HepG2 (cell line): Measurements from ENCODE around the gene ARHGAP26. TPM values are rescaled to one million over a fixed set of nuclear protein-coding genes. Genes with fewer than 3 reads are reported as not detected.

Experiments used
- ATAC-seq: fragments of 200-7000 bp; cut with Tn5 transposase; 3 replicates; pipeline ENCODE4 v1.9.1; 2020; ENCODE audit warnings: mild to moderate bottlenecking, moderate library complexity
- BruUV-seq: library from RNA; stranded (reverse); fragments of 400-500 nt; replicated peaks from 2 replicates; lab custom pipeline; 2021; lab: Mats Ljungman, UMichigan
- CTCF ChIA-PET: fragments of 300-600 bp; formaldehyde crosslinking; extraction: SDS; loops from one replicate; lab custom pipeline; 2021; ENCODE audit warnings: low total read pairs, inconsistent platforms, low intra/inter-chr PET ratio; lab: Yijun Ruan, JAX
- POLR2A ChIA-PET: fragments of 350-600 bp; sonication (Branson Sonifier 250); formaldehyde crosslinking; loops from one replicate; lab custom pipeline; 2020; ENCODE audit warnings: antibody characterized with exemption, inconsistent platforms; lab: Yijun Ruan, JAX
- DNase-seq: peaks from one replicate; pipeline ENCODE4 v3.0.0-alpha.2; 2015; ENCODE audit warnings: low spot score
- FAIRE-seq: peaks from 3 replicates; lab custom pipeline; 2011; peaks lifted over from hg19 to GRCh38; lab: Jason Lieb, UNC
- H2AFZ ChIP-seq: one replicate; pipeline ENCODE4 v1.6.1; 2011; ENCODE audit warnings: low read length, inconsistent platforms
- H3K27ac ChIP-seq: fragments of 300-600 bp; 3 replicates; pipeline ENCODE4 v1.8.0; 2011; ENCODE audit warnings: mixed run types, mild to moderate bottlenecking, mixed read lengths, low read length, inconsistent platforms; ENCODE audit not compliant: insufficient read depth; ENCODE audit errors: extremely low read length
- H3K27me3 ChIP-seq, 2 experiments: fragments of 200-600 bp in 1 of 2; 2 replicates in 1 of 2; 3 replicates in 1 of 2; pipeline versions ENCODE4 v1.6.0 to v1.8.0; 2011; ENCODE audit warnings: low read length in 2 of 2, mild to moderate bottlenecking in 2 of 2, moderate library complexity in 2 of 2, inconsistent platforms in 1 of 2; ENCODE audit not compliant: insufficient read depth in 2 of 2, control insufficient read depth in 1 of 2
- H3K36me3 ChIP-seq, 2 experiments: fragments of 200-600 bp in 1 of 2; replicated peaks in 1 of 2; 2 replicates in 1 of 2; 3 replicates in 1 of 2; pipeline versions ENCODE4 v1.5.1 to v1.8.0; 2011; ENCODE audit warnings: low read length in 2 of 2, inconsistent platforms in 1 of 2; ENCODE audit not compliant: insufficient read depth in 2 of 2, control insufficient read depth in 1 of 2
- H3K4me1 ChIP-seq: 2 replicates; pipeline ENCODE4 v1.5.1; 2012; ENCODE audit warnings: low read length, inconsistent platforms; ENCODE audit not compliant: insufficient read depth
- H3K4me2 ChIP-seq: 2 replicates; pipeline ENCODE4 v1.6.0; 2011; ENCODE audit warnings: low read depth, low read length, inconsistent platforms
- H3K4me3 ChIP-seq, 3 experiments: fragments of 200-600 bp in 1 of 3; sonication (generic), shearing (Covaris generic) in 1 of 3; replicated peaks in 1 of 3; 2 replicates each; pipeline ENCODE4 v1.5.1; 2011 to 2016; ENCODE audit warnings: low read length in 3 of 3, inconsistent platforms in 2 of 3, low read depth in 2 of 3, mild to moderate bottlenecking in 2 of 3, control low read depth in 1 of 3, mixed read lengths in 1 of 3; ENCODE audit not compliant: insufficient read depth in 1 of 3
- H3K79me2 ChIP-seq: one replicate; pipeline ENCODE4 v1.6.1; 2011; ENCODE audit warnings: low read length, inconsistent platforms; ENCODE audit not compliant: insufficient read depth
- H3K9ac ChIP-seq: 2 replicates; pipeline ENCODE4 v1.6.0; 2011; ENCODE audit warnings: mild to moderate bottlenecking, low read depth, low read length, inconsistent platforms; ENCODE audit not compliant: insufficient read depth
- H3K9me3 ChIP-seq: 2 replicates; pipeline ENCODE4 v1.5.1; 2012; ENCODE audit warnings: mild to moderate bottlenecking, low read length
- H4K20me1 ChIP-seq: 2 replicates; pipeline ENCODE4 v1.6.0; 2011; ENCODE audit warnings: inconsistent platforms, mild to moderate bottlenecking, low read length, moderate library complexity; ENCODE audit not compliant: insufficient read depth
- BATF2 ChIP-seq: sonication (generic); formaldehyde crosslinking; IDR thresholded peaks from 2 replicates; pipeline ENCODE4 v1.8.0; 2022; ENCODE audit warnings: mild to moderate bottlenecking, missing genetic modification reagents, moderate library complexity
- CCAR2 ChIP-seq: fragments of 200-400 bp; formaldehyde crosslinking; optimal IDR thresholded peaks from 2 replicates; pipeline ENCODE3; 2018; ENCODE audit warnings: low read depth, mild to moderate bottlenecking, low read length, moderate library complexity
- HMGA1 ChIP-seq: sonication (generic); formaldehyde crosslinking; conservative IDR thresholded peaks from 2 replicates; pipeline ENCODE4 v1.4.0; 2020; ENCODE audit warnings: missing genetic modification reagents
- HMGXB4 ChIP-seq, 2 experiments: sonication (generic) in 1 of 2; formaldehyde crosslinking in 1 of 2; IDR thresholded peaks; 2 replicates each; pipeline versions ENCODE4 v1.4.0 to v1.6.1; 2018 to 2020; ENCODE audit warnings: missing genetic modification reagents in 2 of 2, borderline replicate concordance in 1 of 2, low read depth in 1 of 2, mild to moderate bottlenecking in 1 of 2, missing biosample characterization in 1 of 2
- IKZF1 ChIP-seq: fragments of 450-650 bp; IDR thresholded peaks from 2 replicates; pipeline ENCODE4 v1.7.1; 2016
- KLF13 ChIP-seq: sonication (generic); formaldehyde crosslinking; IDR thresholded peaks from 2 replicates; pipeline ENCODE4 v1.4.0; 2020; ENCODE audit warnings: mild to moderate bottlenecking, missing genetic modification reagents
- LRRFIP1 ChIP-seq: sonication (generic); formaldehyde crosslinking; conservative IDR thresholded peaks from 2 replicates; pipeline ENCODE4 v1.4.0; 2020; ENCODE audit warnings: missing genetic modification reagents
- NFE2L1 ChIP-seq: sonication (generic); formaldehyde crosslinking; IDR thresholded peaks from 2 replicates; pipeline ENCODE4 v1.4.0; 2020; ENCODE audit warnings: missing genetic modification reagents, mild to moderate bottlenecking, borderline replicate concordance
- NR2F6 ChIP-seq, 2 experiments: IDR thresholded peaks; 2 replicates each; pipeline ENCODE4 v1.6.1; 2016; ENCODE audit warnings: antibody characterized with exemption in 1 of 2, mild to moderate bottlenecking in 1 of 2
- PAWR ChIP-seq: sonication (generic); formaldehyde crosslinking; IDR thresholded peaks from 2 replicates; pipeline ENCODE4 v1.4.0; 2020; ENCODE audit warnings: missing genetic modification reagents, mild to moderate bottlenecking, borderline replicate concordance
- PITX1 ChIP-seq: sonication (generic); formaldehyde crosslinking; IDR thresholded peaks from 2 replicates; pipeline ENCODE4 v1.5.1; 2020; ENCODE audit warnings: mild to moderate bottlenecking, missing genetic modification reagents
- RXRA ChIP-seq: sonication (generic); formaldehyde crosslinking; IDR thresholded peaks from 2 replicates; pipeline ENCODE4 v1.5.1; 2020; ENCODE audit warnings: missing genetic modification reagents
- TCF7L2 ChIP-seq: IDR thresholded peaks from 2 replicates; pipeline ENCODE4 v1.6.1; 2011; ENCODE audit warnings: mild to moderate bottlenecking, low read depth, low read length, moderate library complexity
- TRAFD1 ChIP-seq: sonication (generic); formaldehyde crosslinking; IDR thresholded peaks from 2 replicates; pipeline ENCODE4 v1.5.1; 2020; ENCODE audit warnings: missing genetic modification reagents, mild to moderate bottlenecking, borderline replicate concordance
- YEATS2 ChIP-seq: sonication (generic); formaldehyde crosslinking; IDR thresholded peaks from 2 replicates; pipeline ENCODE4 v1.4.0; 2020; ENCODE audit warnings: missing genetic modification reagents, borderline replicate concordance
- ZBTB38 ChIP-seq: sonication (generic); formaldehyde crosslinking; IDR thresholded peaks from 2 replicates; pipeline ENCODE4 v1.5.1; 2020; ENCODE audit warnings: mild to moderate bottlenecking, missing genetic modification reagents
- WGBS: methylation state at CpG from one replicate; pipeline ENCODE4 v1.1.6; 2017; ENCODE audit warnings: low lambda C conversion rate; 5-methylcytosine and 5-hydroxymethylcytosine counted together
- in situ Hi-C: cut with HindIII; loops from 2 replicates; pipeline ENCODE4 v1.10.0; 2017; ENCODE audit warnings: low pct_unique_long_range_greater_than_20kb; ENCODE audit not compliant: extremely low pct_ligation_motif_present
- intact Hi-C: fragments of 100-400 bp; cut with micrococcal nuclease; formaldehyde crosslinking; loops from one replicate; pipeline ENCODE4 v1.10.0; 2022; ENCODE audit not compliant: unreplicated experiment
- polyA plus RNA-seq, 8 experiments: library from polyadenylated mRNA; depleted of rRNA in 3 of 8; stranded (reverse) in 7 of 8; unstranded in 1 of 8; fragments of >200 nt; fragmentation: Illumina TruSeq in 4 of 8; extraction: Trizol in 4 of 8; gene quantifications; 2 replicates each; pipeline versions ENCODE4 v1.2.1 to v1.2.3, GENCODE V29; 2011 to 2016; ENCODE audit warnings: low read depth in 4 of 8, missing spikeins in 1 of 8, mixed read lengths in 1 of 8; ENCODE audit not compliant: insufficient read depth in 1 of 8
- total RNA-seq, 5 experiments: library from RNA; depleted of rRNA; stranded (reverse); fragments of >200 nt; fragmentation: Illumina TruSeq; extraction: Trizol; gene quantifications; 2 replicates each; pipeline ENCODE4 v1.2.3, GENCODE V29; 2016; ENCODE audit warnings: low read depth in 1 of 5
- TF ChIP-seq, protein P1 (sequence below): sonication (generic); formaldehyde crosslinking; IDR thresholded peaks from 2 replicates; pipeline ENCODE4 v1.5.0; 2020; ENCODE audit warnings: missing genetic modification reagents, mild to moderate bottlenecking, borderline replicate concordance

Gene ARHGAP26
- total and polyA plus RNA-seq, 2 of the 13 experiments (the other 11 are each of a cell fraction or from before 2014, with no cell fraction given) = 9.6 to 18.2 TPM

DNA sequence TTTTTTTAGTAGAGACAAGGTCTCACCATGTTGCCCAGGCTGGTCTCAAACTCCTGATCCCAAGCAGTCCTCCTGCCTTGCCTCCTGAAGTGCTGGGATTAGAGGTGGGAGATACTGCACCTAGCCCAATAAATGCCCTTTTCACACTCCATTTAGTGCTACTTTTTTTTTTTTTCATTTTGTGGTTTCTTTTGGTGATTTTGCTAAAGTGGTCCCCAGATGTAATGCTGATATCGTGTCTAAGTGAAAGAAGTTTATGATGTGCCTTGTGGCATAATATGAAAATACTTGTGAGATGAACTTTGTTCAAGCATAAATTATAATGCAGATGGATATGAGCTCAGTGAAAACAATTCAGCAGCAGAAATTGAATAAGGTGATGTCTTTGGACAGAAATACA is 227.4 kb downstream of the ARHGAP26 start:
- no peak overlapping the region for H3K27ac ChIP-seq
- FAIRE-seq = no peak
- CTCF ChIA-PET = no interaction called here
- POLR2A ChIA-PET = no interaction called here
- no peak overlapping the region for H3K4me2 ChIP-seq
- no peak for ATAC-seq
- WGBS = 97% methylated on average over 1 of the region's 1 CpG
- H3K4me3 ChIP-seq = no peak overlapping the region
- DNase-seq = no peak
- H3K27me3 ChIP-seq = no peaks in the 10 kb centered on the region
- H4K20me1 ChIP-seq = no peaks in the 10 kb centered on the region
- H3K36me3 ChIP-seq = peaks cover 0 to 4% of the 10 kb centered on the region in 2 experiments; a peak in 1 of 5 replicates
- no peaks in the 10 kb centered on the region for H3K79me2 ChIP-seq
- no peaks in the 10 kb centered on the region for H3K9me3 ChIP-seq
- peaks cover 14% of the 10 kb centered on the region for H3K4me1 ChIP-seq
- intact Hi-C loops (no loop called here), in situ Hi-C loops (no loop called here)
- H3K9ac ChIP-seq = no peak overlapping the region
- no peak overlapping the region for H2AFZ ChIP-seq
- no TSS peak for BruUV-seq
- TF ChIP-seq PITX1 (CRISPR knock-in tag) (no peak), RXRA (CRISPR knock-in tag) (no peak), KLF13 (CRISPR knock-in tag) (no peak), YEATS2 (CRISPR knock-in tag) (no peak), IKZF1 (no peak), BATF2 (CRISPR knock-in tag) (no peak), NFE2L1 (no peak), CCAR2 (no peak), TCF7L2 (no peak), HMGA1 (no peak), PAWR (CRISPR knock-in tag) (no peak), NR2F6 (IDR thresholded peaks at IDR 0.05) (no peak), NR2F6 (CRISPR knock-in tag; IDR thresholded peaks at IDR 0.05) (no peak), TRAFD1 (CRISPR knock-in tag) (no peak), HMGXB4 (CRISPR knock-in tag; IDR thresholded peaks at IDR 0.05; ENCODE audit: borderline replicate concordance in 1 of 2, low read depth in 1 of 2) (no peak), ZBTB38 (CRISPR knock-in tag) (no peak), LRRFIP1 (no peak)
- TF ChIP-seq, protein P1, sequence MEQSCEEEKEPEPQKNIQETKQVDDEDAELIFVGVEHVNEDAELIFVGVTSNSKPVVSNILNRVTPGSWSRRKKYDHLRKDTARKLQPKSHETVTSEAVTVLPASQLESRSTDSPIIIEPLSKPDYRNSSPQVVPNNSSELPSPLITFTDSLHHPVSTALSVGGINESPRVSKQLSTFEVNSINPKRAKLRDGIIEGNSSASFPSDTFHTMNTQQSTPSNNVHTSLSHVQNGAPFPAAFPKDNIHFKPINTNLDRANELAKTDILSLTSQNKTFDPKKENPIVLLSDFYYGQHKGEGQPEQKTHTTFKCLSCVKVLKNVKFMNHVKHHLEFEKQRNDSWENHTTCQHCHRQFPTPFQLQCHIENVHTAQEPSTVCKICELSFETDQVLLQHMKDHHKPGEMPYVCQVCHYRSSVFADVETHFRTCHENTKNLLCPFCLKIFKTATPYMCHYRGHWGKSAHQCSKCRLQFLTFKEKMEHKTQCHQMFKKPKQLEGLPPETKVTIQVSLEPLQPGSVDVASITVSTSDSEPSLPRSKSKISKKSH (CRISPR knock-in tag) = no peak
